Left lobe of liver (tissue), 2 donors: ENCODE data around the gene GPC5. TPM values are rescaled to one million over a fixed set of nuclear protein-coding genes. Genes with fewer than 3 reads are reported as not detected.

Source experiments
- ATAC-seq: fragments of 200-7000 bp; cut with Tn5 transposase; one replicate; pipeline ENCODE4 v1.9.1; 2020; ENCODE audit warnings: mild to moderate bottlenecking, moderate library complexity
- DNase-seq: peaks from one replicate; pipeline ENCODE4 v3.0.0-alpha.2; 2020; ENCODE audit warnings: low spot score
- total RNA-seq: library from RNA; stranded (reverse); gene quantifications from one replicate; pipeline ENCODE4 v1.2.1, GENCODE V29; 2021
- donor health status: DM: no; HTN: no; CAD: no; lungs with moderate emphysema.
- donor health status: DM: no; HTN: yes; CAD: no.

Gene GPC5
- total RNA-seq, 1 donor from 2014 or later: 0.65 TPM

DNA sequence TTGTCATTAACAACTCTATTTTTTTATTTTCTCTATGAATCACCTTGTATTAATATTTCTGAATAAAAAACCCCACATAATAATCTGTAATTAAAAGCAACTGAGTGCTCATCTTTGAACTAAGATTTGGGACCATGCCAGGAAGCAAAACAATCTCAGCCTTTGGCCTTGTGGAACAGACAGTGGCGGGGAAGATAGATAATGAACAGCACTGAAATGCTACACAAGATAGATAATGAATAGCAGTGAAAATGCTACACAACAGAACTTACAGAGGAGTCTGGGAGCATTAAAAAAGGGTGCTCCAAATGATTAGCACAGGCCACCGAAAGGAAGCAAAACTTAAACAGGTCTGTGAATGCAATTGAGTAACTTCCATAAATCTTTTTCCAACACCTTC is 134.9 kb downstream of the GPC5 start:
- ATAC-seq (no peak), DNase-seq (no peak)

DNA sequence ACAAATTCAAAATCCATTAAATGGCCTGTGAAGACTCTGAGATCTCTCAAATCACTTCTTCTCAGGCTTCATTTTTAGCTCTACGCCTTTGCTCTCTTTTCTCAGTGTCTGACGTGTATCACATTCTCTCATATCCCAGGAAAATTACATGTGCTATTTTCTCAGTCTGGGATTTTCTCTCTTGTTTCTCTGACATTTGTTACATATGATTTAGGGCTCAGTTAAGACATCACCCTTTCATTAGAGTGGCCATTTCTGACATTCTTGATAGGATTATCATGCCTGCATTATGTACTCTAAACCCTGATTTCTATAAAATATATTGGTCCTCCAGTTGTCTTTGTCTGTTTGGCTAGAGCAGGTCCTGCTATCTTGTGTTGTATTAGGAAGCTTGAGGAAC is 136.6 kb downstream of the GPC5 start:
- DNase-seq (no peak), ATAC-seq (no peak)

DNA sequence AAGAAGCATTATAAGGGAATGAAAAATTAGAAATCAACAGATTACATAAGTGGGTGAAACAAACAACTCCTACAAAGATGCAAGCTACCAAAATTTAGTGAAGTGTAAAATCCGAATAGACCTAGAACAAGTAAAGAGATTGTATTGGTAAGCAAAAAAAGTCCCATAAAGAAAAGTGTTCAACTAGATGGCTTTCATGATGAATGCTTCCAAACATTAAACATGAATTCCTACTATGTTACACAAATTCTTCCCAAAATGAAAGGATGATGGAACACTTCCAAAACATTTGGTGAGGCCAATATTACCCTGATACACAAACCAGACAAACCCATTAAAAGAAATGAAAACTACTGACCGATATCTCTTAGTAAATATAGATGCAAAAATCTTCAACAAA is 139.0 kb downstream of the GPC5 start:
- ATAC-seq: no peak
- no peak for DNase-seq

DNA sequence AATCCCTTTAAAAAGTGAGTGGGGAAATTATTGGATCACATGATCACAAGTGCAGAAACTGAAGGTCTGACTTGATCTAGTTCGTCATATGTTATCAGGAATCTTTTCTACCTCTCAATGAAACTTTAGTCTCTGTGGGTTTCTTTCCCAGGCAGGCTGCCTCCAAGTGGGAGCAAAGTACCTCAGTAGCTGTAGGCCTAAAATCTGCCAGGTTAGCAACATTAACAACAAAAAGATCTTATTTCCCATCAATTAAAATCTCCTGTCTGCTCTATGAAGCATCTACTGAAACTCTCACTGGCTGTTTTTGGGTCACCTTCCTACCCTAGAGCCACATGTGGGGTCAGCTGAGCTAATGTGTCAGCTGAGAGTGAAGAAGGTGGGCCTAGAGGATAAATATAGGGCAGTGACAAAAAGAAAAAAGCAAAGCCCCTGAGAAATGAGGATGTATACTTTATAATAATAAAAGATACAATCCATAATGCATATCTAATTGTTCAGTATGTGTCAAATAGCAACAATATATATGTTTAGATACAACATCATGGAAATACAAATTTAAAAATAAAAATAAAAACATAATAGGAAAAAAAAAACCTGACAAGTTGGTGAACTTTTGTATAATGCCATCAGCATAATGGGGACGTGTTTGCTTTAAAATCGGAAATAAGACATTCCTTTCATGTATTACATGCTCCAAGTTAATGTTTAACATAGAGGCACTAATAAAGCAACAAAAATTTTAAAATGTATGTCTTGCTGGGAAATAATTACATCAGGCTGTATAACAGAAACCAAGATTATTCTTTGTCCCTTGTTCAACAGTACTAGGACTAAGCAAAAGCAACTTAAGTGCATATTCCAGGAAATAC is 141.1 kb downstream of the GPC5 start:
- ATAC-seq (no peak), DNase-seq (no peak)

DNA sequence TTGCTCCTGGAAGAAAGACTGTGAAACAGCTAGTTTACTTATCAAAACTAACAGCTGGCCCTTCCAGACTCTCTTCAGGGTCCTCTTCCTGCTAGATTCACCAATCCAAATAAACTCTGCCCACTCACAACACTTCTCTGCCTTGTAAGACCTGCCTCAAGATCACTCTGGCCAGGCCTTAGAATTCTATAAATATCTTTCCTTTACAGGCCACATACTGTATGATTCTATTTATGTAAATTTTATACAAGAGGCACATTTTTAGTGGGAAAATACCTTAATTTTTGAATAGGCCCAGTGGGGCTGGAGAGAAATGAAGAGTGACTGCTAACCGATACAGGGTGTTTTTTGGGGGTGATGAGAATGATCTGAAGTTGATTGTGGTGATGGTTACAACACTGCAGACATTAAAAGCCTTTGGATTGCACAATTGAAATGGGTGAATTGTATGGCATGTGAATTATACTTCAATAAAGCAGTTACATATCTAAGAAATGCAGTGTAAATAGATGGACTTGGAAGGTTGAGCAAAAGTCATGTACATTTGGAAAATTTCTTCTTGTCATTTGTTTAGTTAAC is 141.8 kb downstream of the GPC5 start:
- DNase-seq: no peak

DNA sequence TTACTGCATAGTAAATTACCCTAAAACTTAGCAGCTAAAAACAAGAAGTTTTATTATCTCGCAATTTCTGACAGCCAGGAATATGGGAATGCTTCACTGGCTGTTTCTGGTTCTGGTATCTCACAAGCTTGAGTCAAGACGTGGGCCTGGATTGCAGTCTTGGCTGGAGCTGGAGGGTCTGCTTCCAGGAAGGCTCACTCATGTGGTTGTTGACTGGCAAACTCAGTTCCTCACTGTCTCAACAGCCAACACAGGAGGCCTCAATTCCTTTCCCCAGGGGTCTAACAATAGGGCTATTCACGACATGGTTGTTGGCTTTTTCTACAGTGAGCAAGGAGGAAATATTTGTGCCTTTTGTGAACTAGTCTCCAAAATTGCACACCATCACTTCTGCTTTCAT is 146.3 kb downstream of the GPC5 start:
- ATAC-seq: no peak
- DNase-seq: no peak

More for the DNA sequence above, 141.8 kb downstream of the GPC5 start:
- ATAC-seq: no peak

DNA sequence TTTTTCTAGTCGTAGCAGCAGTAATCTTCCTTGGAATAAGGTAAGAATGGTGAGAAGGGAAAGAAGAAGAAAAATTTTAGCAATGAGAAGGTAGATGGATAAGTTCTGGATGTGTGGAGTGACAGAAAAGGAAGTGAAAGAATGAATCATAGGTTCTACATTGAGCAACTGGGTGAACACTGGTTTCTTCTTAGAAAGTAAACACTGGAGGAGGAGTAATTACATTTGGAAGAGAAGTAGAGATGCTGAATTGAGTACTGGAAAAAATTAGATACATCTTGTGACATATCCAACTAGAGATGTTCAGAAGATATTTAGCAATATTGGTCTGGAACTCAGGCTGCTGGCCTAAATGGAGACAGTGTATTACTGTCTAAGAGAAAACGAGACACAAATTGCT is 148.5 kb downstream of the GPC5 start:
- ATAC-seq: no peak

DNA sequence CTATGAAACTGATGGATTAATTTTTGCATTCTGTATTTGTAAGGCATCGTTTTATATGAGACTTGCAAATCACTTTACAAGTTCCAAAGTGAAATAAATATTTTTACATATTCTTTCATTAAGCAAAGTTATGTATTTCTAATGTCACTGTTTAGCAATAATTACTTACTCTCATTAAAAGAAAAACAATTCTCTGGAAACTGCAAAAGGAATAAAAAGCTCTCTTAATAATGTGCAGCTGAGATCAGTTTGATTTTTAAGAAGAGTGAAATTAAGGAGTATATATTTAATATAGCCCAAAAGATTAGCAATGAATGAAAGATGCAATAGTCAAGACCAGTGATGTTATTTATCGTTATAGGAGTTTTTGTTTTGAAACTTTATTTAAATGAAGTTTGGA is 155.2 kb downstream of the GPC5 start:
- DNase-seq: no peak
- ATAC-seq: no peak

More for the DNA sequence above, 148.5 kb downstream of the GPC5 start:
- DNase-seq: no peak

DNA sequence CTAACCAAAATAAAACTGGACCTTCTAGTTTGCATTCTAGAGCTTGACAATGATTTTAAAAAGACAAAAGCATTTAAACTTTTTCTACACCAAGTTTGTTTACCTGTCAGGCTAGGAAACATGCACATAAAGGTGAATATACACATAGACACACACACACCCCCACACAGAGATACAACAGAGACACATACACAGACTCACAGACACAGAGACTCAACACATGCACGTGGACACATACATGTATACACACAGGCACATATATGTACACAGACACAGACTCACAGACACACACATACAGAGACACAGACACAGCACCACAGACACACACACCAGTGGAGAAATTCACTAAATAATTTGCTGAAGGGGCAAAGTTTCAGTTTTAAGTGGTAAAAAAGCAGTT is 155.7 kb downstream of the GPC5 start:
- ATAC-seq (no peak), DNase-seq (no peak)

DNA sequence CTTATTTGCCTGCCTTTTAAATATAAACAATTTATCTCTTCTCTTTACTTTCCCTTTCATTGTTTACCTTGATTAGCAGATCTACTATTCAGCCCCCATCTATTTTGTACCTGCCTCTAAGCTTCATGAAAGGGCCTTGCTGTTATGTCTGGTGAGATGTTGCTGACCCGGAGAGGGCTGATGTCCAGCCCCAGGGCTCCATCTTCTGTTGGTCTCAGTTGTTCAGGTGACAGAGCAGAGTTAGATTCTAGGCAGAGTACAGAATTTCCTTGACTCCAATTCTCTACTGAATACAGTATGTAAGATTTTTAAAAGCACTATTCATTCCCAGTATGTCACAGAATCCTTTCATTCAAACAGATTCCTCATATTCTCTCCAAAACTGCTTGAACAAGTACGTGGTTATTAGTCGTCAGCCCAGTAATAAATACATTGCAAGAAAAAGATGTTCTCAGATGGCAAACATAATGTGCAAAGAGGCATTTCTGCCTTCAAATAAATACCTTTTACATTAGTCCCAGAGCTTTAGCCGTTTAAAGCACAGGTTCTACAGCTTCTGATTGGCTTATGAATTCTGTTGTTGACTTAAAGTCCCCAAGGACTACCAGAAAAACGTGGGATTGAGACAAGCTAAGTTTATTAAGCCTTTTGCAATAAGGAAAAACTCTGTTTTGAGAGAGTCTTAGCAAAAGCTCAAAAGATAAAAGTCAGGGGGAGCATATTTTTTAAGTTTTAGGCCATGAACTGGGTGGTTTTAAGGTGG is 159.1 kb downstream of the GPC5 start:
- DNase-seq (no peak), ATAC-seq (no peak)

DNA sequence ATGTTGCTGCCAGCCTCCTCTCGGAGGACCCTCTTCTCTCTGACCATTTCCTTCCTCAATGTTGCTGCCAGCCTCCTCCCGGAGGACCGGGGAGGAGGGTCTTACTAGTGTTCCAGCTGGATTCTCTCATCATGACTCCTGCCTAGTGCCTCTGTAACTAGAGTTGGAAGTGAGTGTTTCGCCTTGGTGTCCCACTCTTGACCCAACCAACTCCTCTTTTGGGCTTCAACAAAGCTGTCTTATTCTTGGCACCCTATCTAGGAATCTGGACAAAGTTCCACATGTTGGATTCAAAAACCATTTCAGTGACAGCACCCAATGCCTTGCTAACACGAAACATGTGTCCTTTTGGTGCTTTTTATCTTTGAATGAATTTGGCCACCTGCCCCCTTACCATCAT is 165.4 kb downstream of the GPC5 start:
- DNase-seq: no peak
- ATAC-seq: no peak

DNA sequence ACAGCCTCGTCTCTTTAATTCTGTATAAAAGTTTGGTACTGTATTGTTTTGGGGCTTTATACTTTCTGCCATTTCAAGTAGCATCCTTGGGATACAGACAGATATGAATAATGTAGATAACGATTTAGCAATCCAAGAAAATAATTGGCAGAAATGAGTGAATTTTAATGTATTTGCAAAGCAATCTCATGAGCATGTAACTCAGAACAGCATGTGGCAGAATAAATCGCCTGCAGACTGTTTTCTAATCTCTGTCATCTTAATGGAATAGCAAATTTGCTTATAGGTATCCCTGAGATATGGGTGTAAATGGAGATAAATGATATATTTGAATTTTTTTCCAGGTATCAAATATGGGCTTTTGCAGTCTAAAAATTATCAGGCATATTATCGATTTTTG is 166.0 kb downstream of the GPC5 start:
- ATAC-seq (no peak), DNase-seq (no peak)

DNA sequence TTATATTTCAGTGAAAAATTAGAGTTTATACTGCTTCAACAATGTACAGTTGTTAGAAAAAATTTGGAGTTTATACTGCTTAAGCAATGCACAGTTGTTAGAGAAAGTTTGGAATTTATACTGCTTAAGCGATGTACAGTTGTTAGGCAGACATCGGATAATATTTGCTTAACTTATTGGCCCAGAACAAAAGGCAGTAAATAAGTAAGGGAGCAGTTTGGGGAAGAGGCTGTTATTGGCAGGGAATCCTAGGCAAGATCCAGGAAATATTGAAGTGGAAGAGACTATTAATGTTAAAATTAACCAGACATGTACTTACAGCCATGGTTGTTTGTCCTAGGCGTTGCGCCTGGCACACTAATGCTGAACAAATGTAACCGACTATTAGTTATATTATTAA is 166.9 kb downstream of the GPC5 start:
- no peak for DNase-seq
- no peak for ATAC-seq

DNA sequence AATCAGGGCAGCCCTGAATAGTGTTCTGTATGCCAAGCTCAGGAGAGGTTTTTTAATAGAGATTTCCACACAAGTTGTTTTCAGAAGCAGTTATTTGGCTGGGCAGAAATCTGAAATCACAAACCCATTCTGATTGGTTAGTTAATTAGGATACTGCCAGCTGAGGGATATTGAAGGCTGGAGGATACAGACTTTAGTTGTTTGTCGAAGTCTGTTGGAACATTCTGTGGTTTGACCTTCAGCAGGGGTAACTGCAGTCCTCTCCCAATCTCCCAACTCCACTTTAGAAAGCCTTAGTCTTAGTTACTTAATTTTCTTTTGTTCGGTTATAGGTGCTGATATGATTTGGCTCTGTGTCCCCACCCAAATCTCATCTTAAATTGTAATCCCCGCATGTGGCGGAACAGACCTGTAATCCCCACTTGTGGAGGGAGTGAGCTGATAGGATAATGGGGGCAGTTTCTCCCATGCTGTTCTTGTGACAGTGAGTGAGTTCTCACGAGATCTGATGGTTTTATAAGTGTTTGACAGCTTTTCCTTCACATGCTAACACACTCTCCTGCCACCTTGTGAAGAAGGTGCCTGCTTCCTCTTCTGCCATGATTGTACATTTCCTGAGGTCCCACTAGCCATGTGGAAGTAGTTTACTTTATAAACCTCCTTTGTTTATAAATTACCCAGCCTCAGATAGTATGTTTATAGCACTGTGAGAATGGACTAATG is 169.2 kb downstream of the GPC5 start:
- ATAC-seq: no peak

DNA sequence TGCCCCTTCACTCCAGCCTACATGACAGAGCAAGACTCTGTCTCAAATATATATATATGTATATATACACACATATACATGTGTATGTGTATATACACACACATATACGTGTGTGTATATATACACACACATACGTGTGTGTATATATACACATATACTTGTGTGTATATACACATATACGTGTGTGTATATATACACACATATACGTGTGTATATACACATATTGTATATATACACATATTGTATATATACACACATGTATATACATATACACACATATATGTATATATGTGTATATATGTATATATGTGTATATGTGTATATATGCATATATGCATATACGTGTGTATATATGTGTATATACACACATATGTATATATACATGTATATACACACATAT is 173.3 kb downstream of the GPC5 start:
- ATAC-seq: no peak

More for the DNA sequence above, 169.2 kb downstream of the GPC5 start:
- DNase-seq: no peak

DNA sequence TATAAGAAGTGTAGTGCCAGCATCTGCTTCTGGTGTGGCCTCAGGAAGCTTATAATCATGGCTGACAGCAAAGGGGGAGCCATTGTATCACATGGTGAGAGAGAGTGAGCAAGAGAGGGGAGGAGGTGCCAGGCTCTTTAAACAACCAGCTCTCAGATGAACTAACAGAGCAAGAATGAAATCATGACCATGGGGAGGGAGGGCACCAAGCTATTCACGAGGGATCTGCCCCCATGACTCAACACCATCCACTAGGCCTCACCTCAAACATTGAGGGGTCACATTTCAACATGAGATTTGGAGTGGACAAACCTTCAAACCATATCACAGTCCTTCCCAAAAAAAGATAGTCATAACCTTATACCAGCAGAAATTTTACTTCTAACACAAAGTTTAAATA is 174.0 kb downstream of the GPC5 start:
- DNase-seq (no peak), ATAC-seq (no peak)

More for the DNA sequence above, 173.3 kb downstream of the GPC5 start:
- DNase-seq: no peak

DNA sequence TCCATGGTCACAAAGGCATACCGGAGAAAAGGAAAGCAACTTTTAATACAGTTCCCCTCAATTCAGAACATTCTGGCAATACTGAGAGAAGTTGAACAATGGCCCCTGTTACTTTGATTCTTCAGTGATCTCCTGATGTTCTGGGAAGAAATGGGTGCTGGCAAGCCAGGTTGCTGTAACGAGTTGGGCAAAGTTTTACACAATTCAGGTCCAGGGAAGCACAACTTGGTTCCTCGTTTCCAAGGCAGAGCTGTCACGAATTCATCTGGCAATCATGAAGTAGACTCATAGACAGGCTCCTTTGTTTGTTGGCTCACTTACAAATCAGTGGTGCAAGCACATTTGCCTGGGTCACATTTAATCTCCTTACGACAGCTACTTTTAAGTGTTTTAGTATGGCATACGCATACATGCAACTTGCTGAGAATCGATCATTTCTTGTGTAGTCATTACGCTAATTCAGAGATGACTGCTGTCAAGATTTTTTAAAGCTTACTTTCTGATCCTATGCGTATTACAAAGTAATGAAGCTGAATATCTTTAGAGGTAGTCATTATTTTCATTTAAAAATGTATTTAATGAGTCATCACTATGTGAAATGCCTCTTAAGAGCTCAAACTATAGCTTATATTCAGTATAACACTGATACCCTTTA is 174.7 kb downstream of the GPC5 start:
- ATAC-seq (no peak), DNase-seq (no peak)

DNA sequence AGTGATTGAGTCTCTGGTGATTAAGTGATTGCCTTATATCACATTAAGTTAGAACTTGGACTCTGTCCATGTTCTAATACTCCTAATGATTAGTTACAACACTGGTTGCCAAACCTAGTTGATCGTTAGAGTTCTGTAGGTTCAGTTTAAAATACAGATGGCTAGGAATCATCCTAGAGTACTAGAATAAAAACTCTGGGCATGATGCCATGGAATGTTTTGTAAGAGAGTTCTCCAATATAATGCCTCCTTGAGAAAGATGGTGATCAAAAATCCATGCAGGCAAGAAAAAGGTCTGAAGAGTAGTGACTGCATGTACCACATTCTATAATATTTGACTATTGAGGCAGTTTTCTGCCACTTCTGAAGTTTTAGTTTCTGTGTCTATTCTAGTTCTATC is 176.3 kb downstream of the GPC5 start:
- DNase-seq: no peak
- no peak for ATAC-seq

DNA sequence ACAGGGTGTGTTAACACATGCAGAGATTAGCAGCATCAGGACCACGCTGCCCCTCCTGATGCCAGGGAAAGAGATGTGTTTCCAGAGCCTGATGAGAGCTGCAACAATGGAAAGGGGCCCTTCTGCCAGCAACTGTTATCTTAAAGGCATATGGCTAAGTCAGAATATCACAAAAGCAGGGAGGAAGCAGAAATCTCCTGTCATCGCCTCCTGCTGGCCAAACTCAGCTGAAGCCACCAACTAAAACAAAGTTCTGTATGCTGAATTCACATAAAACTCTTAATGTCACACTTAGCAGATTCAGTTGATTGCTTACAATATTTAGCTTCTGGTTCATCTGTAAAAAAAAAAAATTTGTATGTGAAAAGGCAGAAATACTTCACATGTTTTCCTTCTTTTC is 178.2 kb downstream of the GPC5 start:
- no peak for DNase-seq
- ATAC-seq: no peak

DNA sequence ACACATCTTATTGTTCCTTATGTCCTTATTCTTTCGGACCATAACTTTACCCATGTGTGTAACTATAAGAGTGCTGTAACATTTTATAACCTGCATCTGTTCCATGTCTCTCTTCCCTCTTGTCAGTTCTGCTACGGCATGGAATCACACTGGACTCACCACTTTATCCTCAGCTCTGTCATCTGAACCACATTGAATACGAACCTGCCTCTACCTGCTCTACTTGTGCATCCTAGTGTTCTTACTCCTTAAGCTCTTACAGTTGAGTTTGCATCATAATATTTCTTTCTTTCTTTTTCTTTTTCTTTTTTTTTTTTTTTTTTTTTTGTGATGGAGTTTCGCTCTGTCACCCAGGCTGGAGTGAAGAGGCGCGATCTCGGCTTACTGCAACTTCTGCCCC is 180.9 kb downstream of the GPC5 start:
- no peak for ATAC-seq

DNA sequence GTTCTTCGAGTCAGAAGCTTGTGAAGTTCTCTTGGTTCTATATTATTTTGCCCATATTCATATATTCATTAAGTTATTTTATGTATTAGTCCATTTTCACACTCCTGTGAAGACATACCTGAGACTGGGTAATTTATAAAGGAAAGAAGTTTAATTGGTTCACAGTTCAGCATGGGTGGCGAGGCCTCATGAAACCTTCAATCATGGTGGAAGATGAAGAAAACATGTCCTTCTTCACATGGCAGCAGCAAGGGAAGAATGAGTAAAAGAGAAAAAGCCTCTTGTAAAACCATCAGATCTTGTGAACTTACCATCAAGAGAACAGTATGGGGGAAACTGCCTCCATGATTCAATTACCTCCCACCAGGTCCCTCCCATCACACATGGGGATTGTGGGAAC is 182.3 kb downstream of the GPC5 start:
- no peak for ATAC-seq
- DNase-seq: no peak

More for the DNA sequence above, 180.9 kb downstream of the GPC5 start:
- DNase-seq: no peak
